Panc1 (cell line): ENCODE data around the gene ROCK2.

Experiments used
- CTCF ChIP-seq: fragments of 450-650 bp; IDR thresholded peaks from 2 replicates; pipeline ENCODE4 v1.5.1; 2017; ENCODE audit warnings: mild to moderate bottlenecking
- POLR2AphosphoS5 ChIP-seq: IDR thresholded peaks from 2 replicates; pipeline ENCODE4 v1.6.1; 2012; ENCODE audit warnings: mild to moderate bottlenecking, low read depth, low read length, moderate library complexity
- REST ChIP-seq, 2 experiments: IDR thresholded peaks; 2 replicates each; pipeline ENCODE4 v1.6.1; 2011 to 2012; ENCODE audit warnings: low read depth in 2 of 2, control low read depth in 1 of 2, low read length in 1 of 2, mild to moderate bottlenecking in 1 of 2, moderate library complexity in 1 of 2; ENCODE audit not compliant: insufficient read depth in 1 of 2
- SIN3A ChIP-seq: IDR thresholded peaks from 2 replicates; pipeline ENCODE4 v1.6.1; 2012; ENCODE audit warnings: low read depth, mild to moderate bottlenecking, low read length, moderate library complexity, borderline replicate concordance; ENCODE audit not compliant: insufficient read depth

- no peak for TF ChIP-seq REST (IDR thresholded peaks at IDR 0.05; ENCODE audit: insufficient read depth in 1 of 2, low read depth in 2 of 2, low read length in 1 of 2)
- no peak for TF ChIP-seq CTCF
- peak; percentile 35; the same call in 1 of the 2 replicates for TF ChIP-seq SIN3A
- no peak for TF ChIP-seq POLR2AphosphoS5
Measured at GRCh38 chr2:11343650-11344341, 640 bp downstream of the ROCK2 start.
